WTC11 (cell line): ENCODE measurements around the gene ACTL7A.

Experiments
- CBFB ChIP-seq: sonication (generic); formaldehyde crosslinking; IDR thresholded peaks from 2 replicates; pipeline ENCODE4 v1.8.1; 2022; ENCODE audit warnings: mild to moderate bottlenecking, low read depth, missing genetic modification reagents
- CREB1 ChIP-seq: sonication (generic); formaldehyde crosslinking; IDR thresholded peaks from 2 replicates; pipeline ENCODE4 v1.8.0; 2023; ENCODE audit warnings: mild to moderate bottlenecking, missing genetic modification reagents
- CREM ChIP-seq: sonication (generic); formaldehyde crosslinking; IDR thresholded peaks from 2 replicates; pipeline ENCODE4 v1.8.1; 2022; ENCODE audit warnings: mild to moderate bottlenecking, missing genetic modification reagents, moderate library complexity
- JAZF1 ChIP-seq: fragments of 250-450 bp; sonication (Bioruptor Pico); IDR thresholded peaks from 2 replicates; pipeline ENCODE4 v1.9.0; 2021; ENCODE audit warnings: moderate library complexity, mild to moderate bottlenecking, inconsistent platforms
- MAX ChIP-seq: sonication (generic); formaldehyde crosslinking; IDR thresholded peaks from 2 replicates; pipeline ENCODE4 v1.8.0; 2022; ENCODE audit warnings: mild to moderate bottlenecking, missing genetic modification reagents
- MXD4 ChIP-seq: fragments of 250-450 bp; sonication (Bioruptor Pico); IDR thresholded peaks from 2 replicates; pipeline ENCODE4 v1.8.0; 2021; ENCODE audit warnings: mild to moderate bottlenecking, moderate library complexity, borderline replicate concordance
- NR2C2 ChIP-seq: sonication (generic); formaldehyde crosslinking; IDR thresholded peaks from 2 replicates; pipeline ENCODE4 v1.8.0; 2022; ENCODE audit warnings: mild to moderate bottlenecking, missing genetic modification reagents
- PREB ChIP-seq: sonication (generic); formaldehyde crosslinking; IDR thresholded peaks from 2 replicates; pipeline ENCODE4 v1.8.1; 2022; ENCODE audit warnings: mild to moderate bottlenecking, missing genetic modification reagents, moderate library complexity, borderline replicate concordance
- SMAD4 ChIP-seq: sonication (generic); formaldehyde crosslinking; IDR thresholded peaks from 2 replicates; pipeline ENCODE4 v1.8.0; 2022; ENCODE audit warnings: mild to moderate bottlenecking, missing genetic modification reagents
- ZBTB43 ChIP-seq: sonication (generic); formaldehyde crosslinking; IDR thresholded peaks from 2 replicates; pipeline ENCODE4 v1.8.1; 2023; ENCODE audit warnings: mild to moderate bottlenecking, missing genetic modification reagents
- ZNF232 ChIP-seq: sonication (generic); formaldehyde crosslinking; IDR thresholded peaks from 2 replicates; pipeline ENCODE4 v1.8.0; 2022; ENCODE audit warnings: mild to moderate bottlenecking, missing genetic modification reagents
- ZNF423 ChIP-seq: fragments of 250-450 bp; sonication (Bioruptor Pico); IDR thresholded peaks from 2 replicates; pipeline ENCODE4 v2.1.2; 2022; ENCODE audit warnings: mild to moderate bottlenecking, moderate library complexity
- TF ChIP-seq, protein P1 (sequence below): fragments of 200-600 bp; IDR thresholded peaks from 2 replicates; pipeline ENCODE4 v1.8.0; 2022; ENCODE audit warnings: antibody characterized with exemption
- TF ChIP-seq, protein P2 (sequence below): sonication (generic); formaldehyde crosslinking; IDR thresholded peaks from 2 replicates; pipeline ENCODE4 v1.8.1; 2023; ENCODE audit warnings: mild to moderate bottlenecking, missing genetic modification reagents, borderline replicate concordance

DNA sequence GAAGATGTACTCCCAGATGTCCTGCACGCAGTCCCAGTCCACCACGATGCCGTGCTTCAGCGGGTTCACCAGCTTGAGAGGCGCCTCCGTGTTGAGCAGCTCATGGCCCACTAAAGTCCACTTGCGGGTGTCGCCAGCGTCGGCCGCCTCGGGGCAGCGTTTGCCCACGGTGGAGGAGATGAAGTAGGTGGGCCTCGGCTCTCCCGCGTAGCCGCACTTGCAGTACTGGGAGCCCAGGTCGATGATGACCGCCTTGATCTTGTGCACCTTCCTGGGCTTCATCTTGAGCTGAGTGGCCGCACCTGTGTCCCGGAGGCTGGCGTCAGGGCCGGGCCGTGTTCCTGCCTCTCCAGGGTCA, 6.6 kb upstream of the ACTL7A start:
- no peak for TF ChIP-seq JAZF1 (CRISPR knock-in tag)
- no peak for TF ChIP-seq MXD4 (CRISPR knock-in tag)
- TF ChIP-seq, protein P1, sequence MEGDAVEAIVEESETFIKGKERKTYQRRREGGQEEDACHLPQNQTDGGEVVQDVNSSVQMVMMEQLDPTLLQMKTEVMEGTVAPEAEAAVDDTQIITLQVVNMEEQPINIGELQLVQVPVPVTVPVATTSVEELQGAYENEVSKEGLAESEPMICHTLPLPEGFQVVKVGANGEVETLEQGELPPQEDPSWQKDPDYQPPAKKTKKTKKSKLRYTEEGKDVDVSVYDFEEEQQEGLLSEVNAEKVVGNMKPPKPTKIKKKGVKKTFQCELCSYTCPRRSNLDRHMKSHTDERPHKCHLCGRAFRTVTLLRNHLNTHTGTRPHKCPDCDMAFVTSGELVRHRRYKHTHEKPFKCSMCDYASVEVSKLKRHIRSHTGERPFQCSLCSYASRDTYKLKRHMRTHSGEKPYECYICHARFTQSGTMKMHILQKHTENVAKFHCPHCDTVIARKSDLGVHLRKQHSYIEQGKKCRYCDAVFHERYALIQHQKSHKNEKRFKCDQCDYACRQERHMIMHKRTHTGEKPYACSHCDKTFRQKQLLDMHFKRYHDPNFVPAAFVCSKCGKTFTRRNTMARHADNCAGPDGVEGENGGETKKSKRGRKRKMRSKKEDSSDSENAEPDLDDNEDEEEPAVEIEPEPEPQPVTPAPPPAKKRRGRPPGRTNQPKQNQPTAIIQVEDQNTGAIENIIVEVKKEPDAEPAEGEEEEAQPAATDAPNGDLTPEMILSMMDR = no peak
- TF ChIP-seq ZNF232 (CRISPR knock-in tag) = no peak
- no peak for TF ChIP-seq CBFB (CRISPR knock-in tag)
- no peak for TF ChIP-seq NR2C2 (CRISPR knock-in tag)
- TF ChIP-seq, protein P2, sequence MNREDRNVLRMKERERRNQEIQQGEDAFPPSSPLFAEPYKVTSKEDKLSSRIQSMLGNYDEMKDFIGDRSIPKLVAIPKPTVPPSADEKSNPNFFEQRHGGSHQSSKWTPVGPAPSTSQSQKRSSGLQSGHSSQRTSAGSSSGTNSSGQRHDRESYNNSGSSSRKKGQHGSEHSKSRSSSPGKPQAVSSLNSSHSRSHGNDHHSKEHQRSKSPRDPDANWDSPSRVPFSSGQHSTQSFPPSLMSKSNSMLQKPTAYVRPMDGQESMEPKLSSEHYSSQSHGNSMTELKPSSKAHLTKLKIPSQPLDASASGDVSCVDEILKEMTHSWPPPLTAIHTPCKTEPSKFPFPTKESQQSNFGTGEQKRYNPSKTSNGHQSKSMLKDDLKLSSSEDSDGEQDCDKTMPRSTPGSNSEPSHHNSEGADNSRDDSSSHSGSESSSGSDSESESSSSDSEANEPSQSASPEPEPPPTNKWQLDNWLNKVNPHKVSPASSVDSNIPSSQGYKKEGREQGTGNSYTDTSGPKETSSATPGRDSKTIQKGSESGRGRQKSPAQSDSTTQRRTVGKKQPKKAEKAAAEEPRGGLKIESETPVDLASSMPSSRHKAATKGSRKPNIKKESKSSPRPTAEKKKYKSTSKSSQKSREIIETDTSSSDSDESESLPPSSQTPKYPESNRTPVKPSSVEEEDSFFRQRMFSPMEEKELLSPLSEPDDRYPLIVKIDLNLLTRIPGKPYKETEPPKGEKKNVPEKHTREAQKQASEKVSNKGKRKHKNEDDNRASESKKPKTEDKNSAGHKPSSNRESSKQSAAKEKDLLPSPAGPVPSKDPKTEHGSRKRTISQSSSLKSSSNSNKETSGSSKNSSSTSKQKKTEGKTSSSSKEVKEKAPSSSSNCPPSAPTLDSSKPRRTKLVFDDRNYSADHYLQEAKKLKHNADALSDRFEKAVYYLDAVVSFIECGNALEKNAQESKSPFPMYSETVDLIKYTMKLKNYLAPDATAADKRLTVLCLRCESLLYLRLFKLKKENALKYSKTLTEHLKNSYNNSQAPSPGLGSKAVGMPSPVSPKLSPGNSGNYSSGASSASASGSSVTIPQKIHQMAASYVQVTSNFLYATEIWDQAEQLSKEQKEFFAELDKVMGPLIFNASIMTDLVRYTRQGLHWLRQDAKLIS (CRISPR knock-in tag) = no peak
- TF ChIP-seq CREB1 (CRISPR knock-in tag) = no peak
- no peak for TF ChIP-seq CREM (CRISPR knock-in tag)
- no peak for TF ChIP-seq ZNF423 (CRISPR knock-in tag)
- TF ChIP-seq MAX = no peak
- no peak for TF ChIP-seq SMAD4
- TF ChIP-seq ZBTB43 (CRISPR knock-in tag) = no peak
- no peak for TF ChIP-seq PREB
